ENCODE results near the gene MYCBP. TPM values are rescaled to one million over a fixed set of nuclear protein-coding genes. Genes with fewer than 3 reads are reported as not detected.

The MYCBP gene
- total and polyA plus RNA-seq, 2 of the 8 experiments (the other 6 are each of a cell fraction or from before 2014, with no cell fraction given): 22.4 to 38.2 TPM

GRCh38 chr1:38892976-38893375 is 19.8 kb upstream of the MYCBP start:
- H2BK120ac ChIP-seq (replicated peaks; ENCODE audit: low read depth, low read length): no peak overlapping the region
- no peaks in the 10 kb centered on the region for H3K9me3 ChIP-seq (ENCODE audit: insufficient read depth in 2 of 2, low read depth in 1 of 2, low read length in 1 of 2)
- H3K36me3 ChIP-seq (ENCODE audit: control insufficient read depth in 2 of 4, insufficient read depth in 4 of 4, low read length in 3 of 4): no peaks in the 10 kb centered on the region
- no peak overlapping the region for H3K23ac ChIP-seq (ENCODE audit: insufficient read length)
- no peak for FAIRE-seq
- ChIA-PET CTCF (ENCODE audit: partially characterized antibody) (interaction anchor here (0.5 to 1.8 kb wide), 7 partner anchors 23 to 199 kb away, joined by 3 to 10 read pairs (median 5); partner anchors contain the start of gene NDUFS5), POLR2A (ENCODE audit: partially characterized antibody) (interaction anchor here (1.7 to 1.8 kb wide), 2 partner anchors 34 to 114 kb away, joined by 5 read pairs; partner anchors contain the start of gene RRAGC)
- no peaks in the 10 kb centered on the region for H4K20me1 ChIP-seq (replicated peaks in 1 of 2; ENCODE audit: control insufficient read depth in 1 of 2, insufficient read depth in 2 of 2, low read length in 2 of 2)
- H4K5ac ChIP-seq (ENCODE audit: insufficient read length, low read depth, low read length): no peak overlapping the region
- H3K27ac ChIP-seq (ENCODE audit: low read depth, low read length): no peak overlapping the region
- H3K4me2 ChIP-seq (ENCODE audit: insufficient read depth in 1 of 2, low read depth in 2 of 2, low read length in 2 of 2): no peak overlapping the region
- no peak overlapping the region for H4K8ac ChIP-seq (ENCODE audit: extremely low read depth, insufficient read depth, low read length)
- no peak overlapping the region for H4K91ac ChIP-seq (replicated peaks; ENCODE audit: insufficient read length, low read length)
- H2BK15ac ChIP-seq (ENCODE audit: low read length): no peak overlapping the region
- H2BK20ac ChIP-seq (ENCODE audit: low read length): no peak overlapping the region
- no peak overlapping the region for H2BK5ac ChIP-seq (ENCODE audit: low read depth, low read length)
- WGBS, 2 experiments (ENCODE audit: extremely low coverage in 1 of 2, insufficient coverage in 1 of 2, insufficient read length in 1 of 2, insufficient replicate concordance in 2 of 2, low coverage in 1 of 2, low lambda C conversion rate in 2 of 2, missing lambda C conversion rate in 1 of 2): 91% methylated on average over 1 of the region's 1 CpG; no CpG with 5 or more reads in 1 of the 2 experiments
- no peak overlapping the region for H2BK12ac ChIP-seq (ENCODE audit: low read depth, low read length)
- H3K79me1 ChIP-seq (ENCODE audit: low read depth, low read length): no peaks in the 10 kb centered on the region
- H3K79me2 ChIP-seq (ENCODE audit: control insufficient read depth in 1 of 2, insufficient read depth in 2 of 2, low read length in 2 of 2): no peaks in the 10 kb centered on the region
- H3K23me2 ChIP-seq (ENCODE audit: low read depth, low read length): no peaks in the 10 kb centered on the region
- no peak overlapping the region for H3K4ac ChIP-seq (replicated peaks; ENCODE audit: insufficient read length, low read depth, low read length)
- no peak overlapping the region for H2AFZ ChIP-seq (ENCODE audit: low read length)
- no peak overlapping the region for H3K14ac ChIP-seq (ENCODE audit: insufficient read length)
- no peak overlapping the region for H3K18ac ChIP-seq (ENCODE audit: extremely low read depth, low read length)
- no peak overlapping the region for H3K9ac ChIP-seq (replicated peaks in 1 of 4; ENCODE audit: extremely low read depth in 1 of 4, low read depth in 3 of 4, low read length in 3 of 4)
- TF ChIP-seq SUZ12 (IDR thresholded peaks at IDR 0.05; ENCODE audit: low read length): no peak
- TF ChIP-seq EP300 (IDR thresholded peaks at IDR 0.05; ENCODE audit: borderline replicate concordance in 1 of 2, low read depth in 2 of 2, low read length in 2 of 2): no peak
- no peak for TF ChIP-seq RFX5 (IDR thresholded peaks at IDR 0.05; ENCODE audit: borderline replicate concordance, low read depth, low read length)
- no peaks in the 10 kb centered on the region for H3K27me3 ChIP-seq (replicated peaks in 1 of 4; ENCODE audit: control insufficient read depth in 3 of 4, extremely low read depth in 1 of 4, insufficient read depth in 3 of 4, low read length in 3 of 4)
- H3K56ac ChIP-seq (replicated peaks; ENCODE audit: insufficient read length, low read depth, low read length): no peak overlapping the region
- H3K4me3 ChIP-seq (ENCODE audit: extremely low read depth in 1 of 4, insufficient read depth in 2 of 4, low read depth in 3 of 4, low read length in 4 of 4): no peak overlapping the region
- H2AK5ac ChIP-seq (ENCODE audit: low read depth, low read length): no peak overlapping the region
- peaks cover 0 to 2% (median under 1%) of the 10 kb centered on the region in 4 experiments; a peak in 2 of 7 replicates for H3K4me1 ChIP-seq (replicated peaks in 1 of 4; ENCODE audit: control insufficient read depth in 3 of 4, insufficient read depth in 4 of 4, low read length in 3 of 4)
- no peak for DNase-seq (ENCODE audit: low read depth in 1 of 2, low spot score in 2 of 2)
